WTC11 (cell line): Measurements from ENCODE around the gene KLK14. TPM values are rescaled to one million over a fixed set of nuclear protein-coding genes. Genes with fewer than 3 reads are reported as not detected.

Experiments
- ATAC-seq: fragments of 200-7000 bp; cut with Tn5 transposase; 2 replicates; pipeline ENCODE4 v1.10.0; 2021; ENCODE audit warnings: mild to moderate bottlenecking, moderate library complexity
- CTCF ChIA-PET: fragments of 300-600 bp; sonication (Branson Sonifier 250); formaldehyde crosslinking; loops from one replicate; lab custom pipeline; 2021; ENCODE audit warnings: antibody characterized with exemption; lab: Charles Lee
- POLR2A ChIA-PET: fragments of 350-600 bp; sonication (Branson Sonifier 250); formaldehyde crosslinking; loops from one replicate; lab custom pipeline; 2021; ENCODE audit warnings: antibody characterized with exemption; lab: Charles Lee
- DNase-seq: peaks from one replicate; pipeline ENCODE4 v3.0.0; 2021; ENCODE audit warnings: low spot score
- H3K27ac Mint-ChIP-seq: 2 replicates; pipeline ENCODE4 v1.8.0; 2021; ENCODE audit warnings: mixed read lengths
- H3K27me3 Mint-ChIP-seq: 2 replicates; pipeline ENCODE4 v1.8.0; 2021; ENCODE audit warnings: low read depth, mild to moderate bottlenecking, moderate library complexity, mixed read lengths
- H3K36me3 Mint-ChIP-seq: 2 replicates; pipeline ENCODE4 v1.8.0; 2021; ENCODE audit warnings: mixed read lengths
- H3K4me1 Mint-ChIP-seq: 2 replicates; pipeline ENCODE4 v1.8.0; 2022; ENCODE audit warnings: mixed read lengths
- H3K4me3 Mint-ChIP-seq: 2 replicates; pipeline ENCODE4 v1.8.0; 2021; ENCODE audit warnings: mild to moderate bottlenecking, moderate library complexity, mixed read lengths
- H3K9me3 Mint-ChIP-seq: 2 replicates; pipeline ENCODE4 v1.8.0; 2021; ENCODE audit warnings: mixed read lengths
- ATF2 ChIP-seq: sonication (generic); formaldehyde crosslinking; IDR thresholded peaks from 2 replicates; pipeline ENCODE4 v1.8.1; 2022; ENCODE audit warnings: low read depth, missing genetic modification reagents, borderline replicate concordance
- ATF6 ChIP-seq: sonication (generic); formaldehyde crosslinking; IDR thresholded peaks from 2 replicates; pipeline ENCODE4 v1.8.1; 2023; ENCODE audit warnings: mild to moderate bottlenecking, missing genetic modification reagents
- CREM ChIP-seq: sonication (generic); formaldehyde crosslinking; IDR thresholded peaks from 2 replicates; pipeline ENCODE4 v1.8.1; 2022; ENCODE audit warnings: mild to moderate bottlenecking, missing genetic modification reagents, moderate library complexity
- E2F1 ChIP-seq: sonication (generic); formaldehyde crosslinking; IDR thresholded peaks from 2 replicates; pipeline ENCODE4 v1.8.0; 2022; ENCODE audit warnings: mild to moderate bottlenecking, missing genetic modification reagents
- EMX1 ChIP-seq: fragments of 250-450 bp; sonication (Bioruptor Pico); IDR thresholded peaks from 2 replicates; pipeline ENCODE4 v1.8.0; 2021; ENCODE audit warnings: mild to moderate bottlenecking
- ERG ChIP-seq: fragments of 250-450 bp; sonication (Bioruptor Pico); IDR thresholded peaks from 2 replicates; pipeline ENCODE4 v1.8.0; 2021; ENCODE audit warnings: mild to moderate bottlenecking
- ETV6 ChIP-seq: sonication (generic); formaldehyde crosslinking; IDR thresholded peaks from 2 replicates; pipeline ENCODE4 v1.8.1; 2022; ENCODE audit warnings: mild to moderate bottlenecking, missing genetic modification reagents
- FOXJ3 ChIP-seq: sonication (generic); formaldehyde crosslinking; IDR thresholded peaks from 2 replicates; pipeline ENCODE4 v1.9.0; 2021; ENCODE audit warnings: missing genetic modification reagents, mild to moderate bottlenecking, borderline replicate concordance
- GTF2I ChIP-seq: fragments of 250-450 bp; sonication (Bioruptor Pico); conservative IDR thresholded peaks from 2 replicates; pipeline ENCODE4 v1.4.0; 2021; ENCODE audit warnings: mild to moderate bottlenecking
- KAT7 ChIP-seq: sonication (generic); formaldehyde crosslinking; IDR thresholded peaks from 2 replicates; pipeline ENCODE4 v1.8.1; 2023; ENCODE audit warnings: missing genetic modification reagents, mild to moderate bottlenecking, borderline replicate concordance
- MAX ChIP-seq: sonication (generic); formaldehyde crosslinking; IDR thresholded peaks from 2 replicates; pipeline ENCODE4 v1.8.0; 2022; ENCODE audit warnings: mild to moderate bottlenecking, missing genetic modification reagents
- MYBL2 ChIP-seq: sonication (generic); formaldehyde crosslinking; IDR thresholded peaks from 2 replicates; pipeline ENCODE4 v1.8.1; 2023; ENCODE audit warnings: mild to moderate bottlenecking, moderate library complexity, missing genetic modification reagents
- OVOL2 ChIP-seq: fragments of 250-450 bp; sonication (Bioruptor Pico); IDR thresholded peaks from 2 replicates; pipeline ENCODE4 v1.9.0; 2021; ENCODE audit warnings: mild to moderate bottlenecking, borderline replicate concordance
- SMAD3 ChIP-seq: sonication (generic); formaldehyde crosslinking; IDR thresholded peaks from 2 replicates; pipeline ENCODE4 v1.8.0; 2022; ENCODE audit warnings: missing genetic modification reagents, mild to moderate bottlenecking, borderline replicate concordance
- TEAD1 ChIP-seq: sonication (generic); formaldehyde crosslinking; IDR thresholded peaks from 2 replicates; pipeline ENCODE4 v1.8.0; 2022; ENCODE audit warnings: mild to moderate bottlenecking, missing genetic modification reagents
- ZNF263 ChIP-seq: sonication (generic); formaldehyde crosslinking; IDR thresholded peaks from 2 replicates; pipeline ENCODE4 v1.8.1; 2022; ENCODE audit warnings: low read depth, mild to moderate bottlenecking, moderate library complexity, missing genetic modification reagents
- ZNF512 ChIP-seq: sonication (generic); formaldehyde crosslinking; IDR thresholded peaks from 2 replicates; pipeline ENCODE4 v1.8.1; 2022; ENCODE audit warnings: missing genetic modification reagents, borderline replicate concordance
- ZNF532 ChIP-seq: fragments of 250-450 bp; sonication (Bioruptor Pico); IDR thresholded peaks from 2 replicates; pipeline ENCODE4 v1.9.0; 2021; ENCODE audit warnings: mild to moderate bottlenecking, borderline replicate concordance
- total RNA-seq: library from RNA; stranded (reverse); gene quantifications from 3 replicates; pipeline ENCODE4 v1.2.3, GENCODE V29; 2021

The KLK14 gene
- total RNA-seq, 1 experiment from 2014 or later: 1.1 TPM

GRCh38 chr19:51093101-51093500 is 10.4 kb upstream of the KLK14 start (continued):
- TF ChIP-seq ZNF263 (CRISPR knock-in tag) (no peak), TEAD1 (CRISPR knock-in tag) (no peak), EMX1 (CRISPR knock-in tag) (no peak), GTF2I (CRISPR knock-in tag) (no peak), FOXJ3 (CRISPR knock-in tag) (no peak), ZNF532 (no peak), ATF6 (no peak), CREM (no peak)
- TF ChIP-seq, all 79 proteins: peak for 0

GRCh38 chr19:51091895-51092873 is 9.5 kb upstream of the KLK14 start:
- Mint-ChIP-seq H3K36me3 (no peaks in the 10 kb centered on the region), H3K27ac (no peak overlapping the region; the same call in 1 of the 2 replicates), H3K27me3 (no peaks in the 10 kb centered on the region), H3K4me3 (no peak overlapping the region), H3K4me1 (peaks cover 21% of the 10 kb centered on the region), H3K9me3 (no peaks in the 10 kb centered on the region)
- CTCF ChIA-PET: interaction anchor here (0.6 to 8.2 kb wide), 2 partner anchors 73 to 484 kb away, joined by 3 to 347 read pairs; partner anchors contain the start of gene KLK10
- POLR2A ChIA-PET: no interaction called here
- no peak for ATAC-seq
- DNase-seq: no peak
- no peak for TF ChIP-seq ERG (CRISPR knock-in tag)
- no peak for TF ChIP-seq ZNF512 (CRISPR knock-in tag)
- no peak for TF ChIP-seq MAX
- no peak for TF ChIP-seq SMAD3 (CRISPR knock-in tag)
- no peak for TF ChIP-seq EMX1 (CRISPR knock-in tag)
- TF ChIP-seq ETV6 (CRISPR knock-in tag): no peak
- TF ChIP-seq OVOL2 (CRISPR knock-in tag): no peak
- TF ChIP-seq MYBL2 (CRISPR knock-in tag): no peak
- no peak for TF ChIP-seq KAT7
- no peak for TF ChIP-seq ATF6
- no peak for TF ChIP-seq ATF2 (CRISPR knock-in tag)
- no peak for TF ChIP-seq E2F1 (CRISPR knock-in tag)
